ENCODE measurements around the gene BCHE.

Gene BCHE

GRCh38 chr3:165852191-165852590, 15.0 kb upstream of the BCHE start:
- ChIA-PET CTCF (no interaction called here), POLR2A (no interaction called here)
- TF ChIP-seq CTCF (IDR thresholded peaks at IDR 0.05; ENCODE audit: control extremely low read depth, extremely low read depth, low read depth, missing control alignments): no peak
- no peak for DNase-seq (ENCODE audit: extremely low spot score)

GRCh38 chr3:165846056-165846455, 8.8 kb upstream of the BCHE start:
- DNase-seq (ENCODE audit: extremely low spot score): no peak
- TF ChIP-seq CTCF (IDR thresholded peaks at IDR 0.05; ENCODE audit: control extremely low read depth, extremely low read depth, low read depth, missing control alignments): no peak
- CTCF ChIA-PET: interaction anchor here (1.2 to 2.4 kb wide), 2 partner anchors 8 to 9 kb away, joined by 4 to 18 read pairs; partner anchors contain the start of gene BCHE
- POLR2A ChIA-PET: no interaction called here

DNA sequence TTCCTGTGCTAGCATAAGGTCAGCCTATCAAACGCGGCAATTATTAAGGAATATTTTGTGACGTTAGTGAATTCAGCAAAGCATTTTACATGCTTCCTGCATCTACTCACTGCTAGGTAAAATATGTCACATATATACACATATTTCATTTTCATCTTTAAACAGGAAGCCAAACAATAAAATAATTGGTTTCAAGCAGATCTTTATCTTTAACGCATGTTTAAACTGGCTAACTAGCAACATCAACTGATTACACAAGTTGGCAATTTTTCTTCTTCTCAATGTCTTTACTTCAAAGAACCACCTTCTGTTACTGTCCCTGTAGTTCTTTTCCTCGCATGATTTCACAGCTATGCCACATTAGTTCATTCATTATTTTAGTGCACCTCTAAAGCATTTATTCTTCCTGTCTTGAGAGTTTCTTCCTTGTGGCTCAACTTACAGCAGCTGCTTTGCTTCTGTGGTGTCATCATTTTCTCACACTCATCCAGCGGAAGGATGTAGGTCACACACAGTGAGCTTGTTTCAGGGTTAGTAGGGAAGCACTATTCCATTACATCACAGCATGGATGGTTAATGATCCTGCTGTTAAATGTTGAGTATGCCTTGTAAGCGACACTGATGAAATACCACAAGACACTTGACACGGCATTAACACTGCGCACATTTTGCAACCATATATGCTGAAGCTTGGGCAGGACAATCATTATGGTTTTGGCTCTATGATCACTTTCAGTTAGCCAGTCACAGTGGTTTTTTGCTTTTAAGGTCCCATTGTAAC, 2.3 kb upstream of the BCHE start:
- DNase-seq (ENCODE audit: extremely low spot score): no peak
- POLR2A ChIA-PET: no interaction called here
- CTCF ChIA-PET: interaction anchor here (1.1 kb wide), 1 partner anchor 15 kb away, joined by 4 read pairs; no protein-coding TSS in a partner anchor
- no peak for TF ChIP-seq CTCF (IDR thresholded peaks at IDR 0.05; ENCODE audit: control extremely low read depth, extremely low read depth, low read depth, missing control alignments)

DNA sequence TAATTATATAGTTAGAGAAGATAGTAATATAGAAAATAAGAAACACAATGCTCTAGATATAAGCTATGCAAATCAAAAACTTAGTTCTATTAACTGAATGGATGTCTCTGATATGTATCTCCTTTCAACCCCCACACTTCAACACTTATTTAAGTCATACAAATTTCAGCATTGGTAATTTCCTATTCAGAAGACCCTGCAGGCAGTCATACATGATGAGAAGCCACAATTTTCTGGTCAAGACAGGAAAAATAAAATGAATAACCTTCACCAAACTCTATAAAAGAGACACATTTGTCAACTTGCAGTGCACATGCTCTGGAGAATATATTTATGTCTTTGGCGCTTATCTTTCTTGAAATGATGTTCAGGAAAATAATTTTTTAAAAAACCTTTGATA, 578 bp upstream of the BCHE start:
- CTCF ChIA-PET: interaction anchor here (1.1 kb wide), 1 partner anchor 9 kb away, joined by 4 read pairs; no protein-coding TSS in a partner anchor
- DNase-seq (ENCODE audit: extremely low spot score): no peak
- POLR2A ChIA-PET: no interaction called here
- TF ChIP-seq CTCF (IDR thresholded peaks at IDR 0.05; ENCODE audit: control extremely low read depth, extremely low read depth, low read depth, missing control alignments): no peak

DNA sequence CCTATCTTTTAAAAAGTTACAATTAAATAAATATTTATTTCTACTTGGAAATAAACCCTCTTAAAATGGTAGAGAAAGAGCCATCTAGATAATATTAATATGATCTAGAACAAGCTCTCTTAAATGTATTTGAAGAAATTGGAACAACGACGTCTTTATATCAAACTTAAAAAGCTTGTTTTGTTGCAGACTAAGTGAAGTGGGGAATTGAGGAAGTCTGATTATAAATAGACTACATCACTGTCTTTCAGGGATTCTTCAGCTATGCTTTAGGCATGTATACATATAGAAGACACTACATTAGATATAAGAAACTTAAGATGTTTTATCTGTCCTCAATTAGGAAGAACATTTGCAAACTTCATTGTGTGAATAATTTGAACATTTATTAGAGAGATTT, 1.8 kb downstream of the BCHE start:
- ChIA-PET CTCF (interaction anchor here (1.0 kb wide), 1 partner anchor 32 kb away, joined by 3 read pairs; no protein-coding TSS in a partner anchor), POLR2A (no interaction called here)
- DNase-seq (ENCODE audit: extremely low spot score): no peak
- no peak for TF ChIP-seq CTCF (IDR thresholded peaks at IDR 0.05; ENCODE audit: control extremely low read depth, extremely low read depth, low read depth, missing control alignments)

- POLR2A ChIA-PET: no interaction called here
- no peak for DNase-seq (ENCODE audit: extremely low spot score)
- CTCF ChIA-PET: no interaction called here
- no peak for TF ChIP-seq CTCF (IDR thresholded peaks at IDR 0.05; ENCODE audit: control extremely low read depth, extremely low read depth, low read depth, missing control alignments)
Measured at GRCh38 chr3:165830746-165831145, 6.5 kb downstream of the BCHE start.

All from GM10248 (cell line).